OCI-LY1 (cell line): ENCODE results near the gene ARMCX2.
"Not testable (repeated sequence)": the region's sequence is repeated elsewhere in the genome, so short reads cannot be mapped to it uniquely, and the experiment has no call there.

Experiments
- H2AFZ ChIP-seq: fragments of 200-600 bp; sonication (generic), shearing (Covaris generic); 2 replicates; pipeline ENCODE4 v1.6.0; 2014; ENCODE audit warnings: antibody characterized with exemption, mild to moderate bottlenecking, low read length
- H3F3A ChIP-seq: fragments of 200-600 bp; sonication (generic), shearing (Covaris generic); 2 replicates; pipeline ENCODE4 v1.6.0; 2014; ENCODE audit warnings: mild to moderate bottlenecking, antibody characterized with exemption, low read length, moderate library complexity; ENCODE audit not compliant: insufficient read depth
- H3K27ac ChIP-seq: fragments of 200-600 bp; sonication (generic); 2 replicates; pipeline ENCODE4 v1.5.1; 2014; ENCODE audit warnings: low read length, mixed run types, mild to moderate bottlenecking, low read depth; ENCODE audit not compliant: poor library complexity, severe bottlenecking
- H3K27me3 ChIP-seq: fragments of 200-600 bp; sonication (generic); 2 replicates; pipeline ENCODE4 v1.6.0; 2014; ENCODE audit warnings: antibody characterized with exemption, mild to moderate bottlenecking, low read length, moderate library complexity; ENCODE audit not compliant: insufficient read depth
- H3K36me3 ChIP-seq: fragments of 200-600 bp; sonication (generic); 2 replicates; pipeline ENCODE4 v1.6.1; 2014; ENCODE audit warnings: mild to moderate bottlenecking, antibody characterized with exemption, low read length, moderate library complexity, mixed read lengths; ENCODE audit not compliant: insufficient read depth
- H3K4me1 ChIP-seq: fragments of 200-600 bp; sonication (generic); 2 replicates; pipeline ENCODE4 v1.5.1; 2014; ENCODE audit warnings: mild to moderate bottlenecking, low read length, moderate library complexity; ENCODE audit not compliant: insufficient read depth, severe bottlenecking
- H3K4me2 ChIP-seq: fragments of 200-600 bp; sonication (generic), shearing (Covaris generic); 2 replicates; pipeline ENCODE4 v1.6.1; 2014; ENCODE audit warnings: low read length
- H3K4me3 ChIP-seq: fragments of 200-600 bp; sonication (generic); 2 replicates; pipeline ENCODE4 v1.5.1; 2014; ENCODE audit warnings: low read length, low read depth, mild to moderate bottlenecking, mixed read lengths; ENCODE audit not compliant: poor library complexity, severe bottlenecking
- H3K79me2 ChIP-seq: fragments of 200-600 bp; shearing (Covaris generic); 2 replicates; pipeline ENCODE4 v1.6.1; 2016; ENCODE audit warnings: mixed run types, low read length, mixed read lengths; ENCODE audit not compliant: insufficient read depth
- H3K9ac ChIP-seq: fragments of 200-600 bp; sonication (generic), shearing (Covaris generic); 2 replicates; pipeline ENCODE4 v1.6.1; 2014; ENCODE audit warnings: mild to moderate bottlenecking, low read length, mixed read lengths
- H3K9me2 ChIP-seq: fragments of 200-600 bp; sonication (generic), shearing (Covaris generic); 2 replicates; pipeline ENCODE4 v1.6.1; 2014; ENCODE audit warnings: low read depth, mild to moderate bottlenecking, low read length, mixed read lengths
- H3K9me3 ChIP-seq: fragments of 200-600 bp; shearing (Covaris generic); 2 replicates; pipeline ENCODE4 v1.6.1; 2014; ENCODE audit warnings: low read length, mixed read lengths
- H4K20me1 ChIP-seq: fragments of 200-600 bp; sonication (generic), shearing (Covaris generic); 2 replicates; pipeline ENCODE4 v1.6.0; 2016; ENCODE audit warnings: mild to moderate bottlenecking, low read length; ENCODE audit not compliant: insufficient read depth
- CTCF ChIP-seq: fragments of 200-600 bp; sonication (generic), shearing (Covaris generic); IDR thresholded peaks from 2 replicates; pipeline ENCODE4 v1.5.1; 2017; ENCODE audit warnings: mild to moderate bottlenecking, antibody characterized with exemption, low read length, moderate library complexity, mixed read lengths
- EZH2 ChIP-seq: fragments of 200-600 bp; sonication (generic), shearing (Covaris generic); IDR thresholded peaks from 2 replicates; pipeline ENCODE4 v1.8.0; 2017; ENCODE audit warnings: borderline replicate concordance, mixed run types, mild to moderate bottlenecking, antibody characterized with exemption, low read length, moderate library complexity, mixed read lengths

The ARMCX2 gene

GRCh38 chrX:101656817-101657216 is 2.8 kb downstream of the ARMCX2 start:
- H3K4me3 ChIP-seq, result no peak overlapping the region
- no peaks in the 10 kb centered on the region for H3K36me3 ChIP-seq
- TF ChIP-seq CTCF (no peak), EZH2 (no peak)
- H3K4me2 ChIP-seq, result no peak overlapping the region
- no peaks in the 10 kb centered on the region for H3F3A ChIP-seq
- no peaks in the 10 kb centered on the region for H3K79me2 ChIP-seq
- H3K9me3 ChIP-seq, result no peaks in the 10 kb centered on the region
- no peaks in the 10 kb centered on the region for H3K27me3 ChIP-seq
- H2AFZ ChIP-seq, result no peak overlapping the region
- peaks cover 14% of the 10 kb centered on the region for H3K4me1 ChIP-seq
- no peak overlapping the region for H3K27ac ChIP-seq
- H4K20me1 ChIP-seq, result no peaks in the 10 kb centered on the region
- H3K9me2 ChIP-seq, result no peaks in the 10 kb centered on the region
- H3K9ac ChIP-seq, result no peak overlapping the region

GRCh38 chrX:101655534-101655933 is 4.1 kb downstream of the ARMCX2 start:
- H3K4me2 ChIP-seq, result no peak overlapping the region
- H3K27ac ChIP-seq, result no peak overlapping the region
- H3K4me3 ChIP-seq, result no peak overlapping the region
- no peaks in the 10 kb centered on the region for H3K36me3 ChIP-seq
- H3K9me3 ChIP-seq, result no peaks in the 10 kb centered on the region
- H3K27me3 ChIP-seq, result no peaks in the 10 kb centered on the region
- H3K4me1 ChIP-seq, result peaks cover 14% of the 10 kb centered on the region
- TF ChIP-seq EZH2 (no peak), CTCF (no peak)
- H2AFZ ChIP-seq, result no peak overlapping the region
- H3F3A ChIP-seq, result no peaks in the 10 kb centered on the region
- no peaks in the 10 kb centered on the region for H3K9me2 ChIP-seq
- H3K79me2 ChIP-seq, result no peaks in the 10 kb centered on the region
- no peak overlapping the region for H3K9ac ChIP-seq
- no peaks in the 10 kb centered on the region for H4K20me1 ChIP-seq

GRCh38 chrX:101647716-101648115 is 11.9 kb downstream of the ARMCX2 start:
- not testable (repeated sequence) for H4K20me1 ChIP-seq, H3K9me2 ChIP-seq, H3K4me2 ChIP-seq, H3F3A ChIP-seq, H3K4me3 ChIP-seq, H3K27me3 ChIP-seq, H3K36me3 ChIP-seq, H3K9me3 ChIP-seq, H2AFZ ChIP-seq, H3K79me2 ChIP-seq, H3K4me1 ChIP-seq, H3K27ac ChIP-seq, H3K9ac ChIP-seq

- no peak overlapping the region for H2AFZ ChIP-seq
- no peak overlapping the region for H3K4me3 ChIP-seq
- no peaks in the 10 kb centered on the region for H3F3A ChIP-seq
- no peak overlapping the region for H3K9ac ChIP-seq
- H3K9me3 ChIP-seq, result no peaks in the 10 kb centered on the region
- H3K27ac ChIP-seq, result no peak overlapping the region
- no peaks in the 10 kb centered on the region for H3K9me2 ChIP-seq
- H3K4me2 ChIP-seq, result no peak overlapping the region
- TF ChIP-seq EZH2, result no peak
- H4K20me1 ChIP-seq, result no peaks in the 10 kb centered on the region
- H3K79me2 ChIP-seq, result no peaks in the 10 kb centered on the region
- H3K27me3 ChIP-seq, result no peaks in the 10 kb centered on the region
- H3K4me1 ChIP-seq, result no peaks in the 10 kb centered on the region
- no peaks in the 10 kb centered on the region for H3K36me3 ChIP-seq
Measured at GRCh38 chrX:101642093-101642492, 17.6 kb downstream of the ARMCX2 start.
